NCI-H128 (cell line): Measurements from ENCODE around the gene PLXDC2.

Experiments
- DNase-seq: peaks from one replicate; lab custom pipeline; 2025; ENCODE audit not compliant: unreplicated experiment; lab: John Stamatoyannopoulos, UW

The PLXDC2 gene

GRCh38 chr10:19853831-19854230, 37.6 kb downstream of the PLXDC2 start:
- no peak for DNase-seq

GRCh38 chr10:19857876-19858275, 41.6 kb downstream of the PLXDC2 start:
- no peak for DNase-seq

DNA sequence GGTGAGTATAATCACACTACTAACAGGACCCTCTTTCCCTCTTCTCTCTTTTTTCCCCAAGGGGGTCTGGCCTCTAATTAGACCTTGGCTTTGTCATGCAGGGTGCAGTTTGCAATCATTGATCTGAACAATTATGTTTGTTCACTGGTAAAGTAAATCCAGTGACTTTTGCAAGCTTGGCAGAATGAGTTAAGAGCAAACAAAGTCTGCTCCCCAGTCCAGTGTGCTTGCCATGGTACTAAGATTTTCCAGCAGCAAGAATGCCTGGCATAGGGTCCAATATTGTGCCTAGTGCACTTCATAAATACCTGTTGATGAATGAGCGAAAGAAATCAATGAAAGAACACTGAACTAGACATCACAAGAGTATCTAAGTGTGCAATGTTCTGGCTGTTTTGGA, 43.9 kb downstream of the PLXDC2 start:
- DNase-seq: no peak

DNA sequence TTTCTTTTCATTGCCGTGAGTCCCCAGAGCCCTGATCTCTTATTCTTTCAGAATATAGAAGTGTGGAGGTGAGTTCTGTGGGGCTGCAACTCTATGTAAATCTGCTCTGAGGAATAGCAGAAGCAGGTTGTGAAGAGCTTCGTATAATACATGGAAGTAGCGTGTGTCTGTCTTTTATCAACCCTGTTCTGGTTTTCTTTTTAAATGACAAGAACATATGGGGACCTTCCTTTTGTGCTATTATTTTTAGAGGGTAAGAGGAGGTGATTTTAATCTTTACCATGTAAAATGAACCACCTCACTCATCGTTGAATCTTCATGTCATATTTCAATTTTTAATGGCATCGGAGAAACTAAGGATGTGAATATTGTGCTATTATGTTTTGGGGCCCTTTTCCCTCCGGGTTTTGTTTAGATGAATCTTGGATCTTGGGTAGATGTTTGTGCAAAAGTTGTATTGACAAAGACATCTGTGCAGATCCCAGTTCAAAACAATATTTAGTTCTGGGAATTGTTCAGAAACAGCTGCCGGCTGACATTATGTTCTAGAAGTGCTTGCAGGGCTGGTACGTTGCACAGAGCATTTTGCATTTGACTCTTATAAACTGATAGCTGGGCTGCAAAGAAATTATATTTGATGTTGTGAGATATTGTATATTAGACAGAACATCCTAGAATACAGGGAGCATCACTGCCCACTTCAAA, 46.7 kb downstream of the PLXDC2 start:
- no peak for DNase-seq

GRCh38 chr10:19865676-19866075, 49.4 kb downstream of the PLXDC2 start:
- DNase-seq: no peak

- no peak for DNase-seq
Measured at GRCh38 chr10:19869370-19869769, 53.1 kb downstream of the PLXDC2 start.

- DNase-seq: no peak
Measured at GRCh38 chr10:19872504-19873271, 56.5 kb downstream of the PLXDC2 start.

DNA sequence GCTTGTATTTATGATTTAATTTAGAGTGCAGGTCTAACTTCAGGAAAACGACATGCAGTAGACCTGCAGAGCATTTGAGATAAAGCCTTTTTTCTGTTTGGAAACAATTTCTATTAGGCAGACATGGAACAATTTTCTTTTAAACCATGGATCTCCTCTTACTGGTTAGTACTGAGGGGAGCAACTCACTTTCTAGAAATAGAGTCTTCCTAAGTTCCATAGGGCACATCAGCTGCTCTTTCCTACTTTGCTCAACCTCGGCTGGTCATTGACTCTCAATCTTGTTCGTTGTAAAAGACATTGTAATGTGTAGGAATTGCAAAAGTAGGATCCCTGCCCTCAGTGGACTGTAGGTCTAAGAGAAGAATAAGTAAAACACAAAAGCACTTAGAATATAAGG, 58.0 kb downstream of the PLXDC2 start:
- DNase-seq: no peak

GRCh38 chr10:19874791-19875190, 58.6 kb downstream of the PLXDC2 start:
- no peak for DNase-seq

DNA sequence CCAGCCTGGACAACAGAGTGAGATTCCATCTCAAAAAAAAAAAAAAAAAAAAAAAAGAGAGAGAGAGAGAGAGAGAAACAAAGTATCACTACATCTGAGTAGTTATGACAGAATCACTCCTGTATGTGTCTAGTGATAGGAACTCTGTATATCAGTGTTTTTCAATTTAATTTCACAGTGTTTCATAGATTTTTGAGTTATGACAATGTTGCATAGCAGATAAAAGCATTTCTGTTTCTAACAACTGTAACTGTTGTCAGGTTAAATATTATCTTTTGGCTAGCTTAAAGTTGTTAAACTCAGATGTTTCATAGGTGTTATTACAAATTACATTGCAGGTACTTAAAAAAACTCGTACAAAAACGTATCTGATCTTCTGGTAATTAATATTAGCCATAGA, 60.3 kb downstream of the PLXDC2 start:
- DNase-seq: no peak

GRCh38 chr10:19877466-19878255, 61.4 kb downstream of the PLXDC2 start:
- no peak for DNase-seq

GRCh38 chr10:19882621-19883020, 66.4 kb downstream of the PLXDC2 start:
- DNase-seq: no peak

DNA sequence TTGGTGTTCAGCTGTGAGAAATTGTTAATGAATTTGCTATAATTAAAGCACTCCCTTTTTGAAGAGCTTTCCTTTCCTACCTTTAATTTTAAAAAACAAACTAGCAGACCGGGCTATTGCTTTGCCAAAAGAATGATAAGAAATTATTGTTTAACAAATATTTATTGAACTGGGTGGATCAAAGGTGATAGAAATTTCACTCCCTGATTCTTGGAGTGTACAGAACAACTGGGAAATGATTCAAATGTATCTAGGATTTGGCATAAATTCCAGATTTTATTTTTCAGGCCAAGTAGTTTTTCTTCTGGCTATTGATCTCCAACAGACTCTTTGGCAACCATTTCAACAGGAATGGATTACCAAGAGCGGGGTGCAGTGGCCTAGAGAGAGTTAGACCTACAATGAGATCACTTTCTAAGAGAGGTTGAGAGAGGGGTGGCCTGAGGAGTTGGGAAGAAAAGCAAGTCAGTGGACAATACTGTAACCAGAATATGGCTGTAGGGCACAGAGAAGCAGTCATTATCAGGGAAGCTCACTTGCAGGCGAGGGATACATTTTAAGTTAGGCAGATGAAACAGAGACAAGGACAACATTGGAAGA, 71.9 kb downstream of the PLXDC2 start:
- no peak for DNase-seq

DNA sequence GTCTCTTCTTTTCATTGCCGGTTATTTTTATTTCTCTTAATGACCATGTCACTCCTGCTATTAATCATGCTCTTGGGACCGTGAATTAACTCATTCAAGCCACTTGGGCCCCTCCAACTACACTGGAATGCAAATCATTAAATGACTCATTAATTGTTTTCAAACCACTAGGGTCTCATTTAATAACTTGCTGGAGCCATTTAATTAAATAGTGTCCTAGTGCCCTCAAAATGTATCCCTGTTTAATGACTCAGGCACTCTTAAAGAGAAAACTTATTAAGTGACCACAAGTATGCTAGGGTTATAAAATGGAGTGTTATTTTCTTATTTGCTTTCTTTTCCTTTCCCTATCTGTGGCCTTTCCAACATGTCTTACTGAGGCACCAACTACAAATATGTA, 73.0 kb downstream of the PLXDC2 start:
- no peak for DNase-seq

GRCh38 chr10:19891429-19891828, 75.2 kb downstream of the PLXDC2 start:
- no peak for DNase-seq

- DNase-seq: no peak
Measured at GRCh38 chr10:19892270-19892669, 76.0 kb downstream of the PLXDC2 start.

- DNase-seq: no peak
Measured at GRCh38 chr10:19892677-19893076, 76.4 kb downstream of the PLXDC2 start.

GRCh38 chr10:19895500-19895899, 79.3 kb downstream of the PLXDC2 start:
- no peak for DNase-seq

DNA sequence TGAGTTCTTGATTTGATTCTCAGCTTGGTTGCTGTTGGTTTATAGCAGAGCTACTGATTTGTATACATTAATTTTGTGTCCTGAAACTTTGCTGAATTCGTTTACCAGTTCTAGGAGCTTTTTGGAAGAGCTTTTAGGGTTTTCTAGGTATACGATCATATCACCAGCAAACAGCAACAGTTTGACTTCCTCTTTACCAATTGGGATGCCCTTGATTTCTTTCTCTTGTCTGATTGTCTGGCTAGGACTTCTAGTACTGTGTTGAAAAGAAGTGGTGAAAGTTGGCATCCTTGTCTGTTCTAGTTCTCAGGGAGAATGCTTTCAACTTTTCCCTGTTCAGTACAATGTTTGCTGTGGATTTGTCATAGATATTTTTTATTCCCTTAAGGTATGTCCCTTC, 86.2 kb downstream of the PLXDC2 start:
- no peak for DNase-seq

- DNase-seq: no peak
Measured at GRCh38 chr10:19904202-19904661, 88.0 kb downstream of the PLXDC2 start.

GRCh38 chr10:19906108-19906791, 90.0 kb downstream of the PLXDC2 start:
- no peak for DNase-seq
